H9 (cell line): Measurements from ENCODE around the gene CNTN3. TPM values are rescaled to one million over a fixed set of nuclear protein-coding genes. Genes with fewer than 3 reads are reported as not detected.
A peak's percentile ranks its signal among the peaks of the same experiment; 100 is the strongest.

Experiments
- DNase-seq: peaks from one replicate; pipeline ENCODE4 v3.0.0-alpha.2; 2017
- H2AFZ ChIP-seq: one replicate; pipeline ENCODE4 v1.6.1; 2013; ENCODE audit warnings: mild to moderate bottlenecking, low read length, control low read depth, moderate library complexity
- H2AK5ac ChIP-seq: 2 replicates; pipeline ENCODE4 v1.6.1; 2013; ENCODE audit warnings: low read length, control low read depth, mixed read lengths; ENCODE audit not compliant: insufficient read length
- H2BK120ac ChIP-seq: one replicate; pipeline ENCODE4 v1.6.1; 2013; ENCODE audit warnings: low read depth, mild to moderate bottlenecking, low read length, control low read depth, inconsistent platforms; ENCODE audit not compliant: poor library complexity, severe bottlenecking
- H2BK12ac ChIP-seq: 2 replicates; pipeline ENCODE4 v1.6.1; 2013; ENCODE audit warnings: low read length, control low read depth, mixed read lengths, low read depth; ENCODE audit not compliant: insufficient read length
- H2BK15ac ChIP-seq: 2 replicates; pipeline ENCODE4 v1.6.1; 2013; ENCODE audit warnings: low read depth, low read length, control low read depth
- H2BK20ac ChIP-seq: one replicate; pipeline ENCODE4 v1.6.1; 2013; ENCODE audit warnings: low read depth, mild to moderate bottlenecking, low read length, control low read depth, inconsistent platforms; ENCODE audit not compliant: poor library complexity, severe bottlenecking
- H2BK5ac ChIP-seq: 2 replicates; pipeline ENCODE4 v1.6.1; 2013; ENCODE audit warnings: low read length, control low read depth, mixed read lengths; ENCODE audit not compliant: insufficient read length
- H3K14ac ChIP-seq: 2 replicates; pipeline ENCODE4 v1.6.1; 2013; ENCODE audit warnings: low read length, control low read depth; ENCODE audit not compliant: insufficient read depth
- H3K18ac ChIP-seq: 2 replicates; pipeline ENCODE4 v1.6.1; 2013; ENCODE audit warnings: low read depth, mild to moderate bottlenecking, mixed read lengths, low read length, control low read depth; ENCODE audit not compliant: insufficient read length
- H3K23ac ChIP-seq: 2 replicates; pipeline ENCODE4 v1.6.1; 2013; ENCODE audit warnings: low read length, control low read depth, mixed read lengths, low read depth; ENCODE audit not compliant: insufficient read length
- H3K23me2 ChIP-seq: 2 replicates; pipeline ENCODE4 v1.6.1; 2013; ENCODE audit warnings: low read depth, mild to moderate bottlenecking, mixed read lengths, low read length, control low read depth; ENCODE audit not compliant: insufficient read length, poor library complexity, severe bottlenecking
- H3K27ac ChIP-seq: 2 replicates; pipeline ENCODE4 v1.5.1; 2013; ENCODE audit warnings: low read length, control low read depth, mixed read lengths, low read depth; ENCODE audit not compliant: insufficient read length
- H3K27me3 ChIP-seq: 2 replicates; pipeline ENCODE4 v1.6.1; 2013; ENCODE audit warnings: low read length, control low read depth, inconsistent platforms; ENCODE audit not compliant: insufficient read depth
- H3K4ac ChIP-seq: 2 replicates; pipeline ENCODE4 v1.6.1; 2013; ENCODE audit warnings: low read depth, mild to moderate bottlenecking, control low read depth, inconsistent platforms, low read length, moderate library complexity
- H3K4me1 ChIP-seq: 2 replicates; pipeline ENCODE4 v1.6.1; 2013; ENCODE audit warnings: low read length, control low read depth, inconsistent platforms; ENCODE audit not compliant: insufficient read depth
- H3K4me2 ChIP-seq: 2 replicates; pipeline ENCODE4 v1.6.1; 2013; ENCODE audit warnings: low read length, control low read depth, mixed read lengths; ENCODE audit not compliant: insufficient read length, insufficient read depth
- H3K56ac ChIP-seq: 2 replicates; pipeline ENCODE4 v1.6.1; 2013; ENCODE audit warnings: low read depth, mild to moderate bottlenecking, mixed read lengths, low read length, control low read depth; ENCODE audit not compliant: insufficient read length
- H3K79me1 ChIP-seq: 2 replicates; pipeline ENCODE4 v1.6.1; 2013; ENCODE audit warnings: low read depth, mild to moderate bottlenecking, moderate library complexity, low read length, control low read depth, inconsistent platforms; ENCODE audit not compliant: insufficient read depth, poor library complexity, severe bottlenecking
- H3K79me2 ChIP-seq: 2 replicates; pipeline ENCODE4 v1.6.1; 2013; ENCODE audit warnings: low read length, control low read depth, inconsistent platforms; ENCODE audit not compliant: insufficient read depth
- H3K9ac ChIP-seq: 2 replicates; pipeline ENCODE4 v1.6.1; 2013; ENCODE audit warnings: low read length, control low read depth, mixed read lengths; ENCODE audit not compliant: insufficient read length; ENCODE audit errors: extremely low read depth
- H3K9me3 ChIP-seq: one replicate; pipeline ENCODE4 v1.6.1; 2013; ENCODE audit warnings: low read depth, low read length, inconsistent platforms; ENCODE audit not compliant: control insufficient read depth
- H3T11ph ChIP-seq: one replicate; pipeline ENCODE4 v1.6.1; 2013; ENCODE audit warnings: mild to moderate bottlenecking, low read length, control low read depth, inconsistent platforms
- H4K20me1 ChIP-seq: one replicate; pipeline ENCODE4 v1.6.1; 2013; ENCODE audit not compliant: control insufficient read depth, insufficient read length, insufficient read depth
- H4K5ac ChIP-seq: 2 replicates; pipeline ENCODE4 v1.6.1; 2013; ENCODE audit warnings: low read depth, mild to moderate bottlenecking, mixed read lengths, low read length, control low read depth; ENCODE audit not compliant: insufficient read length
- H4K8ac ChIP-seq: replicated peaks from 2 replicates; pipeline ENCODE4 v1.6.1; 2013; ENCODE audit warnings: low read length, control low read depth, mixed read lengths, low read depth; ENCODE audit not compliant: insufficient read length
- H4K91ac ChIP-seq: 2 replicates; pipeline ENCODE4 v1.6.1; 2013; ENCODE audit warnings: low read depth, mild to moderate bottlenecking, moderate library complexity, mixed read lengths, low read length, control low read depth; ENCODE audit not compliant: insufficient read length
- H3K27ac Mint-ChIP-seq, 3 experiments: 2 replicates in 2 of 3; 3 replicates in 1 of 3; pipeline ENCODE4 v1.8.0; 2020 to 2021; ENCODE audit warnings: mixed read lengths in 3 of 3, mild to moderate bottlenecking in 1 of 3, moderate library complexity in 1 of 3
- H3K27me3 Mint-ChIP-seq: 2 replicates; pipeline ENCODE4 v1.8.0; 2021; ENCODE audit warnings: low read depth, mild to moderate bottlenecking, moderate library complexity, mixed read lengths
- H3K36me3 Mint-ChIP-seq, 3 experiments: 2 replicates in 2 of 3; 3 replicates in 1 of 3; pipeline ENCODE4 v1.8.0; 2020 to 2021; ENCODE audit warnings: low read depth in 3 of 3, mixed read lengths in 3 of 3; ENCODE audit not compliant: insufficient read depth in 1 of 3
- H3K4me1 Mint-ChIP-seq, 2 experiments: 2 replicates each; pipeline ENCODE4 v1.8.0; 2020; ENCODE audit warnings: mixed read lengths in 2 of 2
- H3K4me3 Mint-ChIP-seq, 2 experiments: 2 replicates in 1 of 2; 3 replicates in 1 of 2; pipeline ENCODE4 v1.8.0; 2020 to 2021; ENCODE audit warnings: mild to moderate bottlenecking in 2 of 2, mixed read lengths in 2 of 2, moderate library complexity in 1 of 2
- H3K9me3 Mint-ChIP-seq, 2 experiments: 2 replicates in 1 of 2; 3 replicates in 1 of 2; pipeline ENCODE4 v1.8.0; 2020; ENCODE audit warnings: mild to moderate bottlenecking in 2 of 2, mixed read lengths in 2 of 2, moderate library complexity in 1 of 2
- WGBS: extraction: QIAGEN DNeasy Blood & Tissue Kit; methylation state at CpG from one replicate; pipeline ENCODE4 v1.1.7; 2013; ENCODE audit warnings: missing lambda C conversion rate, low lambda C conversion rate, mixed read lengths; ENCODE audit not compliant: insufficient read length; ENCODE audit errors: extremely low coverage; 5-methylcytosine and 5-hydroxymethylcytosine counted together
- total RNA-seq: library from RNA; stranded (reverse); gene quantifications from 2 replicates; pipeline ENCODE4 v1.2.1, GENCODE V29; 2021
- TF ChIP-seq, protein P1 (sequence below): fragments of 200-600 bp; sonication (generic); conservative IDR thresholded peaks from 3 replicates; pipeline ENCODE4 v1.8.0; 2021; ENCODE audit warnings: antibody characterized with exemption, mild to moderate bottlenecking

Gene CNTN3
- total RNA-seq, 1 experiment from 2014 or later: not detected

DNA sequence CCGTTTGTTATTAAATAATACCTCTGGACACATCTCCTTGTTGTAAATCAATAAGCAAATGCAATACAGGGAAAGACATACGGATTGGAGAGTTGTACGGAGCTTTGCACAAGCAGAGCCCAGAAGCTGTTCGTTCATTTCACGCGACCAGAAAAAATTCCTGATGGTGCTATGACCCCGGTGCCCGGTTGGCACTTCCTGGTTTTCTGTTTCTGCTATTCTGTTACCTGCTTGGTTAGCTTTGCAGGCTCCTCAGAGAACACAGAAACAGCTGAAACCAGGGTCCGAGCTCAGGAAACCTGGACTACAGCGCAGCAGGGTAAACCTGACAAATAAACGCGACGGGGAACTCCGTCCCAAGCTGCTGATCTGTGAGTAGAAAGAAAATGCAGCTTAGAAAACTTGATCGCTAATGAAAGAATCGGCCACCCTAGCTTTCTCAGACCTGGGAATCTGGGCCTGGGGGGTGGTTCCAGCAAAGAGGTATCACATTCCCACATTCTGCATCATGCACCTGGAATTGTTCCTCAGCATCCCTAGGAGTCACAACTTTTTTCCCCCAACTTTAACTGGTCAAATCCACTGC is 845 bp downstream of the CNTN3 start:
- H3K4me1 ChIP-seq: no peaks in the 10 kb centered on the region
- WGBS: no CpG with 5 or more reads among the region's 16 CpGs
- no peak for DNase-seq
- no peak overlapping the region for H3K9ac ChIP-seq
- H4K5ac ChIP-seq: no peak overlapping the region
- peak overlapping the region; percentile 86 for H3K4me2 ChIP-seq
- no peak overlapping the region for H4K91ac ChIP-seq
- no peak overlapping the region for H4K8ac ChIP-seq
- Mint-ChIP-seq H3K36me3 (no peaks in the 10 kb centered on the region; a peak in 1 of 7 replicates), H3K4me1 (peaks cover 2 to 11% of the 10 kb centered on the region in 2 experiments; a peak in 3 of 4 replicates), H3K9me3 (no peaks in the 10 kb centered on the region), H3K27ac (peak overlapping the region in 1 of 3 experiments; percentile 55; a peak in 1 of 7 replicates), H3K4me3 (peak overlapping the region; percentile 62 to 85), H3K27me3 (peaks cover 86% of the 10 kb centered on the region)
- H3K56ac ChIP-seq: no peak overlapping the region
- H3K23me2 ChIP-seq: peaks cover 6% of the 10 kb centered on the region
- no peak overlapping the region for H2BK120ac ChIP-seq
- no peak overlapping the region for H2BK15ac ChIP-seq
- H3K79me2 ChIP-seq: no peaks in the 10 kb centered on the region
- H3K14ac ChIP-seq: no peak overlapping the region
- no peaks in the 10 kb centered on the region for H3K9me3 ChIP-seq
- H2BK12ac ChIP-seq: no peak overlapping the region
- no peak overlapping the region for H3T11ph ChIP-seq
- no peak overlapping the region for H2BK5ac ChIP-seq
- no peak overlapping the region for H3K18ac ChIP-seq
- TF ChIP-seq, protein P1, sequence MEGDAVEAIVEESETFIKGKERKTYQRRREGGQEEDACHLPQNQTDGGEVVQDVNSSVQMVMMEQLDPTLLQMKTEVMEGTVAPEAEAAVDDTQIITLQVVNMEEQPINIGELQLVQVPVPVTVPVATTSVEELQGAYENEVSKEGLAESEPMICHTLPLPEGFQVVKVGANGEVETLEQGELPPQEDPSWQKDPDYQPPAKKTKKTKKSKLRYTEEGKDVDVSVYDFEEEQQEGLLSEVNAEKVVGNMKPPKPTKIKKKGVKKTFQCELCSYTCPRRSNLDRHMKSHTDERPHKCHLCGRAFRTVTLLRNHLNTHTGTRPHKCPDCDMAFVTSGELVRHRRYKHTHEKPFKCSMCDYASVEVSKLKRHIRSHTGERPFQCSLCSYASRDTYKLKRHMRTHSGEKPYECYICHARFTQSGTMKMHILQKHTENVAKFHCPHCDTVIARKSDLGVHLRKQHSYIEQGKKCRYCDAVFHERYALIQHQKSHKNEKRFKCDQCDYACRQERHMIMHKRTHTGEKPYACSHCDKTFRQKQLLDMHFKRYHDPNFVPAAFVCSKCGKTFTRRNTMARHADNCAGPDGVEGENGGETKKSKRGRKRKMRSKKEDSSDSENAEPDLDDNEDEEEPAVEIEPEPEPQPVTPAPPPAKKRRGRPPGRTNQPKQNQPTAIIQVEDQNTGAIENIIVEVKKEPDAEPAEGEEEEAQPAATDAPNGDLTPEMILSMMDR: no peak
- no peaks in the 10 kb centered on the region for H4K20me1 ChIP-seq
- no peak overlapping the region for H2BK20ac ChIP-seq
- H3K79me1 ChIP-seq: no peaks in the 10 kb centered on the region
- H3K23ac ChIP-seq: no peak overlapping the region
- H3K4ac ChIP-seq: no peak overlapping the region
- no peak overlapping the region for H3K27ac ChIP-seq
- H2AK5ac ChIP-seq: no peak overlapping the region
- peaks cover 20% of the 10 kb centered on the region for H3K27me3 ChIP-seq
- H2AFZ ChIP-seq: no peak overlapping the region
